Right cardiac atrium (tissue), 5 donors: ENCODE measurements around the gene SPOUT1. TPM values are rescaled to one million over a fixed set of nuclear protein-coding genes. Genes with fewer than 3 reads are reported as not detected.
"Not testable (repeated sequence)": the region's sequence is repeated elsewhere in the genome, so short reads cannot be mapped to it uniquely, and the experiment has no call there.

Experiments
- ATAC-seq, 2 donors: fragments of 200-7000 bp; cut with Tn5 transposase; one replicate each; pipeline versions ENCODE4 v1.8.0 to v1.9.1; 2020; ENCODE audit warnings: moderate library complexity in 2 of 2, mild to moderate bottlenecking in 1 of 2
- DNase-seq, 3 donors: peaks; one replicate each; pipeline ENCODE4 v3.0.0-alpha.2; 2020
- H3K27ac ChIP-seq: one replicate; pipeline ENCODE4 v1.5.1; 2013; ENCODE audit warnings: mild to moderate bottlenecking, low read length, control low read depth, moderate library complexity
- H3K27me3 ChIP-seq: one replicate; pipeline ENCODE4 v1.6.1; 2013; ENCODE audit not compliant: control insufficient read depth, insufficient read depth
- H3K4me1 ChIP-seq: one replicate; pipeline ENCODE4 v1.6.1; 2013; ENCODE audit warnings: low read length; ENCODE audit not compliant: control insufficient read depth, insufficient read depth
- H3K4me3 ChIP-seq: one replicate; pipeline ENCODE4 v1.5.1; 2013; ENCODE audit warnings: low read length, control low read depth
- H3K9me3 ChIP-seq: one replicate; pipeline ENCODE4 v1.6.1; 2013; ENCODE audit warnings: low read length; ENCODE audit not compliant: control insufficient read depth
- WGBS: extraction: QIAGEN DNeasy Blood & Tissue Kit; methylation state at CpG from one replicate; pipeline ENCODE4 v1.1.7; 2013; 5-methylcytosine and 5-hydroxymethylcytosine counted together
- intact Hi-C, 4 donors: fragments of 100-400 bp; cut with DNase I; formaldehyde crosslinking; loops; one replicate each; pipeline versions ENCODE4 v1.11.0 to v1.14.0; 2022 to 2023
- polyA plus RNA-seq: library from polyadenylated mRNA; stranded (reverse); fragments of 200-250 nt; gene quantifications from one replicate; pipeline ENCODE4 v1.2.3, GENCODE V29; 2013
- total RNA-seq, 4 donors: library from RNA; stranded (reverse); fragmentation: NEBNext Ultra II Directional; extraction: Animal tissue kit (Norgen Biotek cat#: 25700); gene quantifications; one replicate each; pipeline ENCODE4 v1.2.1, GENCODE V29; 2021
- donor health status: healthy with polysubstance abuse.
- donor health status: DM: no; HTN: yes; CAD: no.
- donor health status: DM: no; HTN: no; CAD: no.
- donor health status: DM: no; HTN: yes; CAD: no; lungs with severe emphysema.
- donor health status: DM: yes; HTN: yes; CAD: no.

The SPOUT1 gene
- total and polyA plus RNA-seq, 5 donors = 11.9 to 22.1 (median 14.9) TPM

DNA sequence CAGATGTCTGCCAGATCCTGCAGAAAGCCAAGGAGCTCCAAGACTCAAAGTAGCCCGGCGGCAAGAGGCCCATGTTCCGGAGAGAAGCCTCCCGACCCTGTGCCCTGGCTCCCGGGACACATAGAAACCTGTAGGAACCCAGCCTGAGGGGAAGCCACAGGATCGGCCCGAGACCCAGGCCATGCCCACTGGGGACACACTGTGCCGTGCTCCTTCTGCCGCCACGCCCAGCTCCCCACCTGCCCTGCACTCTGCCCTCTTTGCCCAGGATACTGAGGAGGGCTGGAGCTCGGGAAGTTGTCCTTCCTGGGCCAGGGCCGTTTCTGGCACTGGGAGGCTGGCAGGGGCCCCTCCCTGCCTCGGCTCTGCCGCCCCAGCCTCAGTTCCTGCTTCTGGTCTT is 21.8 kb downstream of the SPOUT1 start:
- no peaks in the 10 kb centered on the region for H3K4me1 ChIP-seq
- ATAC-seq (peak in 1 of 2 donors; percentile 8), DNase-seq (no peak)
- intact Hi-C loops = no loop called here
- no peak overlapping the region for H3K27ac ChIP-seq
- H3K9me3 ChIP-seq = no peaks in the 10 kb centered on the region
- WGBS = 77% methylated on average over 14 of the region's 14 CpGs
- no peak overlapping the region for H3K4me3 ChIP-seq
- H3K27me3 ChIP-seq = no peaks in the 10 kb centered on the region

DNA sequence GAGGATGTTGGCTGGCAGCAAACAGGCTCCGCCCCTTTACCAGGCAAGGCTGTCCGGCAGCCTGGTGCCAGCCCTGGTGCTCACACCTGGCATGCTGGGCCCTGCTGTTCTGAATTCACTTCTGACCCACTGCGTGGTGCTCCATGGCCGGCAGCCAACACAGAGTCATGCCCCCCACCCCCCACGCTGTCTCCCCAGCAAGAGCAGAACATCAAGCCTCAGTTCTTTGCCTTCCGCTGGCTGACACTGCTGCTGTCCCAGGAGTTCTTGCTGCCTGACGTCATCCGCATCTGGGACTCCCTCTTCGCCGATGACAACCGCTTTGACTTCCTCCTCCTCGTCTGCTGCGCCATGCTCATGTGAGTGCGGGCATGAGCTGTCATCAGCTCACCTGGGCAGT is 23.9 kb downstream of the SPOUT1 start:
- ATAC-seq = no peak
- Histone ChIP-seq H3K4me3 (no peak overlapping the region), H3K9me3 (no peaks in the 10 kb centered on the region), H3K27ac (no peak overlapping the region), H3K4me1 (no peaks in the 10 kb centered on the region), H3K27me3 (no peaks in the 10 kb centered on the region)
- intact Hi-C loops = no loop called here
- 86% methylated on average over 14 of the region's 14 CpGs for WGBS
- DNase-seq = no peak

DNA sequence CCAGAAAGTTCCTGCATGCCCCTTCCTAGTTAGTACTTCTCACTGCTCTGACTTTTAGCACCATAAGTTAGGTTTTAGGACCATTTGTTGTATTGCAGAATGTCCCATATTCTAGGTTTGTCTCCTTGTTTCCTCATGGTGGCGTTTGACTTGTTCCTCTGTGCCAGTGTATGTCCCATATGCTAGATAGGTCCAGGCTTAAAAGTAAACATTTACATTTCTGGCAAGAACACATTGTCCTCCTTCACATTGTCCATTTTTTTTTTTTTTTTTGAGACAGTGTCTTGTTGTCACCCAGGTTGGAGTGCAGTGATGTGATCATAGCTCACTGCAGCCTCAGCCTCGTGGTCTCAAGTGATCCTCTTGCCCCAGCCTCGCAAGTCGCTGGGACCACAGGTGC is 27.1 kb downstream of the SPOUT1 start:
- WGBS = 97% methylated on average over 4 of the region's 4 CpGs
- Histone ChIP-seq H3K4me3 (no peak overlapping the region), H3K9me3 (no peaks in the 10 kb centered on the region), H3K27ac (no peak overlapping the region), H3K27me3 (no peaks in the 10 kb centered on the region), H3K4me1 (no peaks in the 10 kb centered on the region)
- intact Hi-C loops = no loop called here
- DNase-seq = no peak
- no peak for ATAC-seq

DNA sequence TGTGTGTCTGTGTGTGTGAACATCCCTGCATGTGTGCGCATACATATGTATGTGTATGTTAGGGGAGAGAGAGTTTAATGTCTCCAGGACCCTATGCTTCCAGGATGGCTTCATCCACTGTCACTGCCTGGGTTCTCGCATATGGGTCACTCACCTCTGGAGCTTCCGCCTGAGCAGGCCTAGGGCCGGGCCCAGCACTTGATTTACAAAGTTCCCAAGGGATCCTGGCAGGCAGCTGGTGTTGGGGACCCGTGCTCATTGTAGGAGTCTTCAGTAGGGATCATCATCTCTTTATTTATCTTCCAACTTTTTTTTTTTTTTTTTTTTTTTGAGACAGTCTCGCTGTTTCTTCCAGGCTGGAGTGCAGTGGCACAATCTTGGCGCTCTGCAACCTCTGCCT is 29.5 kb downstream of the SPOUT1 start:
- no peak overlapping the region for H3K4me3 ChIP-seq
- no peaks in the 10 kb centered on the region for H3K27me3 ChIP-seq
- H3K9me3 ChIP-seq = no peaks in the 10 kb centered on the region
- DNase-seq = no peak
- 92% methylated on average over 7 of the region's 7 CpGs for WGBS
- intact Hi-C loops = no loop called here
- no peak for ATAC-seq
- H3K27ac ChIP-seq = no peak overlapping the region
- H3K4me1 ChIP-seq = no peaks in the 10 kb centered on the region

GRCh38 chr9:128798896-128799295 is 30.7 kb downstream of the SPOUT1 start:
- DNase-seq (no peak), ATAC-seq (no peak)
- Histone ChIP-seq H3K9me3 (no peaks in the 10 kb centered on the region), H3K4me3 (no peak overlapping the region), H3K27me3 (no peaks in the 10 kb centered on the region), H3K4me1 (no peaks in the 10 kb centered on the region), H3K27ac (no peak overlapping the region)
- intact Hi-C loops = no loop called here
- 90% methylated on average over 8 of the region's 8 CpGs for WGBS

- WGBS = 48% methylated on average over 2 of the region's 2 CpGs
- H3K4me1 ChIP-seq, H3K4me3 ChIP-seq, H3K27me3 ChIP-seq, H3K27ac ChIP-seq, intact Hi-C loops, DNase-seq, ATAC-seq, H3K9me3 ChIP-seq: not testable (repeated sequence)
Measured at GRCh38 chr9:128794961-128795360, 34.6 kb downstream of the SPOUT1 start.

DNA sequence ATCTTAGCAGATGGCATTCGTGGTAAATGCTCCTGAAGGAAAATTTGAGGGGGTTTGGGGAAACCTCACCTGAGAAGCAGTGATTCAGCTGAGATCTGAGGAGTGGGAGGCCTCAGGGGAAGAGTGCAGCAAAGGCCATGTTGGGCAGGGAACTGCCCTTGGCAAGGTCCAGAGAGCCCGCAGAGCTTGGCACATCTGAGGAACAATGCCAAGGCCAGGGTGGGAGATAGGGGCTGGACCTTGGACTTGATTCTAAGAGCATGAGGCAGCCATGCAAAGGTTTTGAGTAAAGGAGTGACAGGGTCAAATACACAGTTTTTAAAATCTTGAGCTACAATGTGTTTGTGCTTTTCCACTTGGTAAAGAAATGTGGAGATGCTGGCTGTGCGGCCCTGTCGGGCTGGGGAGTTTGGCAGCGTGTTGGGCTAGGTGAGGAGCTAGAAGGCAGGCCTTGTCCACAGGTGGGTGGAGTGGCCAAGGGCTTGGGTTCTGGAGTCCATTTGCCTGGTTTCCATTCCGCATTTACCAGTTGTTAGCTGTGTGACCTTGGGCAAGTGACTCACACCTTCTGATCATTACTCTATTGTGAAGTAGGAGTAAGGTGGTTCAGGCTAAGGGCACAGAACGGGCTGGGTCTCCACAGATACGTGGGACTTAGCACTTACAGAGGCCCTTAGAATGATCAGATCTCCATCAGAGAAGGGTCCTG is 36.5 kb downstream of the SPOUT1 start:
- DNase-seq = no peak
- Histone ChIP-seq H3K4me3 (no peak overlapping the region), H3K27me3 (no peaks in the 10 kb centered on the region), H3K4me1 (peaks cover 3% of the 10 kb centered on the region), H3K27ac (no peak overlapping the region), H3K9me3 (no peaks in the 10 kb centered on the region)
- 87% methylated on average over 8 of the region's 8 CpGs for WGBS
- no peak for ATAC-seq
- intact Hi-C loops = no loop called here

- Histone ChIP-seq H3K27ac (no peak overlapping the region), H3K4me1 (peaks cover 4% of the 10 kb centered on the region), H3K4me3 (no peak overlapping the region), H3K27me3 (no peaks in the 10 kb centered on the region), H3K9me3 (no peaks in the 10 kb centered on the region)
- WGBS = 93% methylated on average over 9 of the region's 9 CpGs
- DNase-seq = no peak
- no peak for ATAC-seq
- intact Hi-C loops = no loop called here
Measured at GRCh38 chr9:128792134-128792533, 37.5 kb downstream of the SPOUT1 start.

GRCh38 chr9:128790536-128790935 is 39.1 kb downstream of the SPOUT1 start:
- no peak for ATAC-seq
- intact Hi-C loops = no loop called here
- Histone ChIP-seq H3K27me3 (no peaks in the 10 kb centered on the region), H3K27ac (no peak overlapping the region), H3K9me3 (no peaks in the 10 kb centered on the region), H3K4me1 (peaks cover 4% of the 10 kb centered on the region), H3K4me3 (no peak overlapping the region)
- DNase-seq = no peak
- WGBS = 89% methylated on average over 4 of the region's 4 CpGs

GRCh38 chr9:128788445-128788844 is 41.1 kb downstream of the SPOUT1 start:
- Histone ChIP-seq H3K27ac (no peak overlapping the region), H3K27me3 (no peaks in the 10 kb centered on the region), H3K4me3 (no peak overlapping the region), H3K4me1 (peaks cover 5% of the 10 kb centered on the region), H3K9me3 (no peaks in the 10 kb centered on the region)
- DNase-seq (no peak), ATAC-seq (no peak)
- 92% methylated on average over 1 of the region's 1 CpG for WGBS
- intact Hi-C loops = no loop called here

GRCh38 chr9:128787659-128788058 is 41.9 kb downstream of the SPOUT1 start:
- DNase-seq = peak in 1 of 3 donors; percentile 63
- intact Hi-C loops = no loop called here
- no peaks in the 10 kb centered on the region for H3K9me3 ChIP-seq
- peak in 1 of 2 donors; percentile 17 for ATAC-seq
- no peaks in the 10 kb centered on the region for H3K27me3 ChIP-seq
- H3K4me1 ChIP-seq = peaks cover 6% of the 10 kb centered on the region
- WGBS = under 1% methylated on average over 7 of the region's 7 CpGs
- H3K4me3 ChIP-seq = peak overlapping the region; percentile 81
- H3K27ac ChIP-seq = no peak overlapping the region
